Left hindlimb (tissue), 1 donor: Measurements from ENCODE around the gene MYCBPAP.

Experiments used
- DNase-seq: peaks from one replicate; pipeline ENCODE4 v3.0.0-alpha.2; 2018

Gene MYCBPAP

DNA sequence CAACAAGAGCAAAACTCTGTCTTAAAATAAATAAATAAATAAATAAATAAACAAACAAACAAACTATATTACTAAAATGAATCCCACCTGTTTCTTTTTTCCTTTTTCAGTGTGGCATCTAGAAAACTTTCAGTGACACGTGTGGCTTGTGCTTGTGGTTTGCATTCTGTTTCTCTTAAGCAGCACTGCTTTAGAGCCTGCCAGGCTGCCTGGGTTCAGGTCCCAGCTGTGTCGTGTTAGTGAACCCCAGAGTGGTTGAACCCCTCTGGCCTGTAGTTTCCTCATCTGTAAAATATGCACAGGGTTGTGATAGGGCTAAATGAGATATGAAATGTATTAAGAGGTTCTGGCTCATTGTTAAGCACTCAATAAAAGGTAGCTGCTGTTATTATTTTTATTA, 12.2 kb downstream of the MYCBPAP start:
- DNase-seq: no peak

DNA sequence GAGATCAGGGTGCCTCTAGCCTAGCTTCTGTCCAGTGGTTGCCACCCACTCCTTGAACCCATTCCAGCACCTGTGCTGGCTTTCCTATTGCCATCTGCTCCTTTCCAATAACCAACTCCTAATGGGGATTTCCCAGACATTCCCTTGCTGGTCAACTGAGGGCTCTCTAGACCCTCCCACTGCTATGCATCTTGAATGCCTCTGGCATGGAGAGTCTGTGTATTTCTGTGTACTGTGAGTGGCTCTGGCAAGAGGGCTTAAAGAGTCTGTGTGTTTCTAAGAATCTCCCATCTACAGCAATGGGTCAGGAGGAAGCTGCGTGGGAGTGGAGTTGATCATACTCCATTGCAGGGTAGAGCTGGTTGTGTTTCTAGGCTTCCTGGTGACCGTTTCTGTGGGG, 13.3 kb downstream of the MYCBPAP start:
- DNase-seq: no peak

DNA sequence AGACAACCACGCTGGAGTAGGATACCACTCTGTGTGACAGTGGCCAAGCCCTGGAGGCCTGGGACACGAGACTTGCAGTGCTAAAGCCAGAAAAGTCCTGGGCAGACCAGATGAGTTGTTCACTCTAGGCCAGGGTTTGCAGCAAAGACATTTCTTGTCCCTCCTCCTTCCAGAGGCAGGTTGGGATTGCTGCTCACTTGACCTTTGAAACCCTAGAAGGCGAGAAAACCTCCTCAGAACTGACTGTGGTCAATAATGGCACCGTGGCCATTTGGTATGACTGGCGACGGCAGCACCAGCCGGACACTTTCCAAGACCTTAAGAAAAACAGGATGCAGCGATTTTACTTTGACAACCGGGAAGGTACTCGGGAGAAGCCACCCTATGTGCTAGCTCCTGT, 14.5 kb downstream of the MYCBPAP start:
- DNase-seq: no peak

DNA sequence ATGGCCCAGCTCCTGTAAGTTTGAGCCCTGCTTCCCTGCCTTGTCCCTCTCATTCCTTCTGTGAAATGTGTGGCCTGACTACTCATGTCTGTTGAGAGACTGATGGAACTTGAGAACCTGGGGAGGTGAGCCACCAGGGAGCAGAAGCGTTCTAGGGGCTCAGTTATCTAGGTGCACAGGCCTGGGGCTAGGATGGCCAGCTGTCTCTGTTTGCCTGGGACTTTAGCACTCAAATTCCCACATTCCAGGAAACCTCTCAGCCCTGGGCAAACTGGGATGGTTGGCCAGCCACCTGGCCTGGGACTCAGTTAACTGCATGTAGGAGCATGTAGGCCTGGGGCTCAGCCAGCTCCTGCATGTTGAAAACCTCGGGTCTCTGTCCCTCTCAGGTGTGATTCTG, 15.0 kb downstream of the MYCBPAP start:
- DNase-seq: no peak

DNA sequence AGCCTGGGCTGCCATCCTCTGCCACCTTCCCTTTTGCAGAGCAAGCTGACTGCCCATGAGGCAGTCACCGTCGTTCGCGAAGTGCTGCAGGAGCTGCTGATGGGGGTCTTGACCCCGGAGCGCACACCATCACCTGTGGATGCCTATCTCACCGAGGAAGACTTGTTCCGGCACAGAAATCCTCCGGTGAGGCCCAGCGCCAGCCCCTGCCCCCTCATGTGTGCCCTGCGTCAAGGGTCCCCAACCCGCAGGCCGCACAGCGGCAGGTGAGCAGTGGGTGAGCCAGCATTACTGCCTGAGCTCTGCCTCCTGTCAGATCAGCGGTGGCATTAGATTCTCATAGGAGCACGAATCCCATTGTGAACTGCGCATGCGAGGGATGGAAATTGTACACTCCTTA, 16.6 kb downstream of the MYCBPAP start:
- DNase-seq: no peak

DNA sequence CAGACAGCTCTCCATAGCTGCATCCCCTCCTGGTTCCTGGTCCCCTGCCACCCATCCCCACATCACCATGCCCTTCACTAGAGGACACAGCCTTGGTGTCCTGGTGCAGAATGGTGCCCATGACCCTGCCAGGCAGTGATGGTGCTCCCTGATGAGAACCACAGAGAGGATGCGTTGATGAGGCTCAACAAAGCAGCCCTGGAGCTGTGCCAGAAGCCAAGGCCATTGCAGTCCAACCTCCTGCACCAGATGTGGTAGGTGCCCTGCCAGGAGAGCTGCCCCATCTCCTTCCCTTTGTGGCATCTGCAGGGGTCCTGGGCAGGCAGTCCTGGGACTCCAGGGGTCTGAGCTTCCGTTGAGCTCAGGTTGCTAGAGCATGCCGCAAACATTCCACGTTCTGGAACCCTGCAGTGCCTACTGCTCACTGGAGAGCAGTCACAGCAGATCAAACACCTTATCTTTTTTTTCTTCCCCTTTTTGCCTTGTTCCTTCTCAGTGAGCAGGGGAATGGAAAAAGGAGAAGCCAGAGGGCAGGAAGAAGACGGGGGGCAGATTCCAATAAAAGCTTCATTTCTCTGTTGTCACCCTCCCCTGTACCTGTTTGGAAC, 19.0 kb downstream of the MYCBPAP start:
- DNase-seq: no peak

DNA sequence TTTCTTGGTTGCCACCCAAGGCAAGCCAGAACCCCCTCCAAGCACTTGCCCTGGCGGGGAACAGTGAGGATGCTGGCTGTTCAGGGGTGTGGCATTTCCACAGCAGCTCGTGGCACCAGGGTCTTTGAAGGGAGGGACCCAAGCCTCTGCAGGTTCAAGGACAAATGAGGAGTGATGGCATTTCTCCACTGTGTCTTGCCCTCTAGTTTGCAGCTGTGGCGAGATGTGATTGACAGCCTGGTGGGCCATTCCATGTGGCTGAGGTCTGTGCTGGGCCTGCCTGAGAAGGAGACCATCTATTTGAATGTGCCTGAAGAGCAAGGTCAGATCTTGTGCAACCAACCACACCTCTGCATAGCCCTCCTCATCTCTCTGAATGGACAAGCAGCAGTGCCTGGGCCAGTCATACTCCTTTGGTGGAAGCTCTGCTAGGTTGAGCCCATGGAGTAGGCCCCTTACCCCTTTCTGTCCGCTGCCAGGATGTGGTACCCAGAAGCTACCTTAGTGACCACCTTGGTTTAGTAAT, 19.8 kb downstream of the MYCBPAP start:
- DNase-seq: no peak

- DNase-seq: no peak
These were observed 21.6 kb downstream of the MYCBPAP start for GRCh38 chr17:50529849-50530248.

DNA sequence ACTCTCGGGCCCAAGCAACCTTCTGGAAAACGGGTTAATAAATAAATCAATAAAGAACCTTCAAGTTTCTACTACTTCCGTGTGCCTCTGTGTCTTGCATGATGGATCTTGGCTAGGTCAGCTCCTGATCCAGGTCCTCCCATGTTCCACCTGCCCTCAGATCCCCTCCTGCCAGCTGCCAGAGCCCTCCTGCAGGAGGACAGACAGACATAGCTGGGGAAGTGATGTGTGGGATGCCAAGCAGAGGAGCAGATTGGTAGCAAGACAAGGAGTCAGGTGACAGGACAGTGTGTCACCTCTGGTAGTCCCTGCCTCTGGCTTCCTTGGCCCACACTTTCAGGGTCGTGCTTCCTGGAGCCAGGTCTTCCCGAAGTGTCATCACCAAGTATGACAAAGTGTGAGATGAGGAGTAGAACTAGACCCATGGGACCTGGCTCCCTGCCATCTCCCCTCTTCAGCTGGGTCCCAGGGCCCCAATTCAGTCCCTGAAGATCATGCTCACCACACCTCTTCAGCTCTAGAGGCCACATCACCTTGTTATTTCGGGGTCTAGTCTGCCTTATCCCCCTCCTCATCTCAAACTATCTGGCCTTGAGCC, 23.3 kb downstream of the MYCBPAP start:
- no peak for DNase-seq

- DNase-seq: no peak
These were observed 24.3 kb downstream of the MYCBPAP start, which contains the start of gene EPN3 for GRCh38 chr17:50532452-50533024. Gene EPN3, plus strand, starts transcription at chr17:50532735. Its CDS starts 3,822 bp downstream, at chr17:50536557.

GRCh38 chr17:50533185-50533584, 24.9 kb downstream of the MYCBPAP start:
- no peak for DNase-seq

GRCh38 chr17:50533720-50534148, 25.5 kb downstream of the MYCBPAP start:
- DNase-seq: no peak

GRCh38 chr17:50534222-50534978, 26.2 kb downstream of the MYCBPAP start:
- no peak for DNase-seq

DNA sequence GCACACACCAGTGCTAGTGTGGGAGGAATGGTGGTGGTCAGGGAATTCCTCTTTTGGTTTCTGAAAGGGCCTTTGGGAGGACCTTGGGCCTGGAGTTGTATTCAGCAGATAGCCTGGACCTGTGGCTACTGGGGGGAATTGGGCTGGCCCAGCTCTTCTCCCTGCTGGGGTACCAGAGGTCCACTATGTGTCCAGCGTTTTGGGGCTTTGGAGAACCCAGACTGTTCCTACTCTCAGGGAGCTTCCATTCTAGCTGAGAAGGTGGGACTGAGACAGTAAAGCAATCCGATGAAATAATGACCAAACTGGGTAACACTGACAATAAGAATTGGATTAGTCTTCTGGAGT, 26.7 kb downstream of the MYCBPAP start:
- no peak for DNase-seq

GRCh38 chr17:50535407-50535806, 27.2 kb downstream of the MYCBPAP start:
- DNase-seq: no peak

GRCh38 chr17:50536683-50537646, 28.7 kb downstream of the MYCBPAP start:
- no peak for DNase-seq

DNA sequence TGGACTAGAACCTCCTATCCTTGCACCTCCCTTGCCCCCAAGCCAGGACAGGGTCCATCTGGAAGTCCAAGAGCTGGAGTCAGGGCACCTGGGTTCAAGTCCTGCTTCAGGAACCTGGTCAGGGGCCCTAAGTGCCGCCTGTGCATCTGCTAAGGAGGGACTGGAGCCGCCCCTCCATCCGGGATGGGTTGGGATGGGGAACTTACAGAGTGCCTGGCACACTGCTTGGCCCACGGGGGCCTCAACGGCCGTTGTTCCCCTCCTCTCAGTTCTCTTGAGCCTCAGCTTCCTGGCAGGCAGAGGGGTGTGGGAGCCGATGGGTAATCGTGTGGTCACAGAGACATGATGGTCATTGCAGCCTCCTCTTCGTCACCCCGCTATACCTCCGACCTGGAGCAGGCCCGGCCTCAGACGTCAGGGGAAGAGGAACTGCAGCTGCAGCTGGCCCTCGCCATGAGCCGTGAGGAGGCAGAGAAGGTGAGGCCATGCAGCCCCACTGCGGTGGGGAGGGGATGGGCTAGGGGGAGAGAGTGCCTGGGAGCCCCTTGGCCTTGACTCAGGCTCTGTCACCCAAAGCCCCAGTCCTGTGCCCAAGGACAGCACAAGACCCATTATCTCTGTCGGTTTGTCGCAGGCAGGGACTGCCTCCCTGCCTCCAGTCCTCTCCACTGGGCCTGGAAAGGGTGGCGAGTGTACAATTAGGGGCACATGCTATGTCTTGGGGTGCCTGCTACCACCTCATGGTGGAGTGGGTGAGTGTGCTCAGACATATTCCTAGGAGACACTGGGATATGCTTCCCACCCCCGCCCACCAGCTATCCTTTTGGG, 29.7 kb downstream of the MYCBPAP start:
- DNase-seq: no peak

DNA sequence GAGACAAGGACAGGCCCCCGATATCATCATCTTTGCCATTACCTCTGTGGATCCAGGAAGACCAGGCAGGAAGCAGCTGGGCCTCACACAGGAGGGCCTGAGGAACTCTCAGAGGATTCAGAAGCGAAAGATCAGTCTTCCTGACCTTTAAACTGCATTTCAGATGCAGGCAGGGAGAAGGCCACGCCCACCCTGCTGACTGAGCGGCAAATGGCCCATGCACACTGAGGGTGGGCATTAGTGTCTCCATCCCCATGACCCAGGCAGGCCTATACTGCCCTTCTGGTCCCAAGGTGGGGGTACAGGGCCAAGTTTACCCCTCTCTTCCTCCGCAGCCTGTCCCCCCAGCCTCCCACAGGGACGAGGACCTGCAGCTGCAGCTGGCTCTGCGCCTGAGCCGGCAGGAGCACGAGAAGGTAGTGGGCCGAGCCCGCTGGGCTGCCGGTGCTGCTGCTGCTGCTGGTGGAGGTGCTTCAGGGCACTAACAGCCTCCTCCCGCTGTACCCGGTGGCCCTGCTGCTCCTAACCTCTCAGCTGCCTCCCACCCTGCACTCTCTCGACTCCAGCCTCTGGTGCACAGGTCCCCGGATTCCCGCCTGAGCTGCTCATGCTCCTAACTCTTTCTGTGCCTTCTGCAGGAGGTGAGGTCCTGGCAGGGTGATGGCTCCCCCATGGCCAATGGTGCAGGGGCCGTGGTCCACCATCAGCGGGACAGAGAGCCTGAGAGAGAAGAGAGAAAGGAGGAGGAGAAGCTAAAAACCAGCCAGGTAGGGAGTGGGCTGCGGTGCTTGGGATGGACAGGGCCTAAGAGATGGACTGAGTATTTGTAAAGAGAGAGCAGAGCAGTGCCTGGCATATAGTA, 30.5 kb downstream of the MYCBPAP start:
- DNase-seq: no peak

GRCh38 chr17:50539762-50540559, 31.7 kb downstream of the MYCBPAP start:
- DNase-seq: no peak
